ENCODE measurements around the gene SH3BP4.

The SH3BP4 gene

GRCh38 chr2:235046589-235046988 is 94.8 kb downstream of the SH3BP4 start:
- no peak for DNase-seq
- Mint-ChIP-seq H3K36me3 (no peaks in the 10 kb centered on the region), H3K4me3 (no peak overlapping the region), H3K27ac (no peak overlapping the region), H3K4me1 (peaks cover 25% of the 10 kb centered on the region), H3K27me3 (peaks cover 42% of the 10 kb centered on the region), H3K9me3 (no peaks in the 10 kb centered on the region)
- CTCF ChIA-PET: interaction anchor here (0.5 kb wide), 1 partner anchor 163 kb away, joined by 3 read pairs; no protein-coding TSS in a partner anchor

- peak; percentile 8 for DNase-seq
- Mint-ChIP-seq H3K4me1 (peaks cover 25% of the 10 kb centered on the region), H3K27me3 (peaks cover 42% of the 10 kb centered on the region), H3K9me3 (no peaks in the 10 kb centered on the region), H3K4me3 (no peak overlapping the region), H3K27ac (no peak overlapping the region), H3K36me3 (no peaks in the 10 kb centered on the region)
- CTCF ChIA-PET: interaction anchor here (1.0 kb wide), 1 partner anchor 546 kb away, joined by 3 read pairs; no protein-coding TSS in a partner anchor
Observed at GRCh38 chr2:235047171-235048160, 95.6 kb downstream of the SH3BP4 start.

- no peaks in the 10 kb centered on the region for H3K36me3 Mint-ChIP-seq
- H3K27me3 Mint-ChIP-seq: peaks cover 42% of the 10 kb centered on the region
- peak; percentile 12 for DNase-seq
- CTCF ChIA-PET: no interaction called here
- peaks cover 25% of the 10 kb centered on the region for H3K4me1 Mint-ChIP-seq
- no peak overlapping the region for H3K27ac Mint-ChIP-seq
- no peak overlapping the region for H3K4me3 Mint-ChIP-seq
- H3K9me3 Mint-ChIP-seq: no peaks in the 10 kb centered on the region
Observed at GRCh38 chr2:235048549-235048948, 96.7 kb downstream of the SH3BP4 start.

GRCh38 chr2:235049069-235049468 is 97.3 kb downstream of the SH3BP4 start:
- Mint-ChIP-seq H3K4me3 (no peak overlapping the region), H3K4me1 (peaks cover 23% of the 10 kb centered on the region), H3K27ac (no peak overlapping the region), H3K27me3 (peaks cover 42% of the 10 kb centered on the region), H3K9me3 (no peaks in the 10 kb centered on the region), H3K36me3 (no peaks in the 10 kb centered on the region)
- peak; percentile 1 for DNase-seq
- CTCF ChIA-PET: no interaction called here

- peaks cover 38% of the 10 kb centered on the region for H3K27me3 Mint-ChIP-seq
- DNase-seq: peak; percentile 14
- H3K36me3 Mint-ChIP-seq: no peaks in the 10 kb centered on the region
- no peak overlapping the region for H3K27ac Mint-ChIP-seq
- no peak overlapping the region for H3K4me3 Mint-ChIP-seq
- no peaks in the 10 kb centered on the region for H3K9me3 Mint-ChIP-seq
- H3K4me1 Mint-ChIP-seq: peaks cover 17% of the 10 kb centered on the region
- CTCF ChIA-PET: no interaction called here
Observed at GRCh38 chr2:235049719-235050118, 97.9 kb downstream of the SH3BP4 start.

- H3K27me3 Mint-ChIP-seq: peaks cover 25% of the 10 kb centered on the region
- H3K4me1 Mint-ChIP-seq: peaks cover 6% of the 10 kb centered on the region
Observed at GRCh38 chr2:235050980-235051351, 99.1 kb downstream of the SH3BP4 start.

GRCh38 chr2:235051436-235052260 is 99.8 kb downstream of the SH3BP4 start:
- Mint-ChIP-seq H3K4me1 (peaks cover 2% of the 10 kb centered on the region), H3K4me3 (no peak overlapping the region), H3K27ac (no peak overlapping the region), H3K9me3 (no peaks in the 10 kb centered on the region), H3K27me3 (peaks cover 20% of the 10 kb centered on the region), H3K36me3 (no peaks in the 10 kb centered on the region)
- CTCF ChIA-PET: no interaction called here
- DNase-seq: peak; percentile 8

More at GRCh38 chr2:235050980-235051351, 99.1 kb downstream of the SH3BP4 start:
- Mint-ChIP-seq H3K36me3 (no peaks in the 10 kb centered on the region), H3K9me3 (no peaks in the 10 kb centered on the region), H3K4me3 (no peak overlapping the region), H3K27ac (no peak overlapping the region)
- CTCF ChIA-PET: no interaction called here
- peak; percentile 18 for DNase-seq

- no peak overlapping the region for H3K27ac Mint-ChIP-seq
- no peak overlapping the region for H3K4me3 Mint-ChIP-seq
- H3K4me1 Mint-ChIP-seq: no peaks in the 10 kb centered on the region
- peaks cover 13% of the 10 kb centered on the region for H3K27me3 Mint-ChIP-seq
- no peaks in the 10 kb centered on the region for H3K36me3 Mint-ChIP-seq
- DNase-seq: peak; percentile 15
- CTCF ChIA-PET: no interaction called here
- H3K9me3 Mint-ChIP-seq: no peaks in the 10 kb centered on the region
Observed at GRCh38 chr2:235052514-235053354, 100.9 kb downstream of the SH3BP4 start.

- Mint-ChIP-seq H3K27me3 (peaks cover 9% of the 10 kb centered on the region), H3K36me3 (no peaks in the 10 kb centered on the region), H3K9me3 (no peaks in the 10 kb centered on the region), H3K4me1 (no peaks in the 10 kb centered on the region), H3K27ac (no peak overlapping the region), H3K4me3 (no peak overlapping the region)
- CTCF ChIA-PET: no interaction called here
- DNase-seq: no peak
Observed at GRCh38 chr2:235053651-235054050, 101.8 kb downstream of the SH3BP4 start.

GRCh38 chr2:235054475-235054874 is 102.7 kb downstream of the SH3BP4 start:
- no peaks in the 10 kb centered on the region for H3K9me3 Mint-ChIP-seq
- no peak overlapping the region for H3K4me3 Mint-ChIP-seq
- no peak overlapping the region for H3K27ac Mint-ChIP-seq
- peaks cover 4% of the 10 kb centered on the region for H3K27me3 Mint-ChIP-seq
- no peaks in the 10 kb centered on the region for H3K36me3 Mint-ChIP-seq
- no peaks in the 10 kb centered on the region for H3K4me1 Mint-ChIP-seq
- CTCF ChIA-PET: no interaction called here
- DNase-seq: no peak

GRCh38 chr2:235054919-235055318 is 103.1 kb downstream of the SH3BP4 start:
- H3K9me3 Mint-ChIP-seq: no peaks in the 10 kb centered on the region
- no peaks in the 10 kb centered on the region for H3K4me1 Mint-ChIP-seq
- CTCF ChIA-PET: no interaction called here
- no peak for DNase-seq
- H3K4me3 Mint-ChIP-seq: no peak overlapping the region
- H3K27ac Mint-ChIP-seq: no peak overlapping the region
- no peaks in the 10 kb centered on the region for H3K36me3 Mint-ChIP-seq
- H3K27me3 Mint-ChIP-seq: peaks cover 1% of the 10 kb centered on the region

GRCh38 chr2:235055891-235056516 is 104.2 kb downstream of the SH3BP4 start:
- Mint-ChIP-seq H3K36me3 (no peaks in the 10 kb centered on the region), H3K9me3 (no peaks in the 10 kb centered on the region), H3K27me3 (no peaks in the 10 kb centered on the region), H3K4me1 (no peaks in the 10 kb centered on the region), H3K27ac (no peak overlapping the region), H3K4me3 (no peak overlapping the region)
- CTCF ChIA-PET: no interaction called here
- DNase-seq: no peak

- H3K36me3 Mint-ChIP-seq: no peaks in the 10 kb centered on the region
- H3K9me3 Mint-ChIP-seq: no peaks in the 10 kb centered on the region
- H3K27ac Mint-ChIP-seq: no peak overlapping the region
- no peaks in the 10 kb centered on the region for H3K27me3 Mint-ChIP-seq
- CTCF ChIA-PET: no interaction called here
- no peak for DNase-seq
- no peaks in the 10 kb centered on the region for H3K4me1 Mint-ChIP-seq
- H3K4me3 Mint-ChIP-seq: no peak overlapping the region
Observed at GRCh38 chr2:235056768-235057167, 105.0 kb downstream of the SH3BP4 start.

Data from activated naive CD4-positive, alpha-beta T cell treated with anti-CD3 and anti-CD28 coated beads, Interleukin-2, amount 10 ng/mL, durations not matched to agents 7 days and 5 days (primary cell).